A673 (cell line): ENCODE data around the gene COL9A3.

Source experiments
- CTCF ChIP-seq: fragments of 300-800, 200-600 bp; sonication (generic); conservative IDR thresholded peaks from 2 replicates; pipeline ENCODE4 v1.5.1; 2017; ENCODE audit warnings: low read depth, mild to moderate bottlenecking, antibody characterized with exemption, low read length, moderate library complexity, mixed read lengths
- EZH2 ChIP-seq: fragments of 200-600 bp; sonication (generic); IDR thresholded peaks from 2 replicates; pipeline ENCODE4 v1.6.1; 2017; ENCODE audit warnings: borderline replicate concordance, low read depth, mild to moderate bottlenecking, mixed read lengths, antibody characterized with exemption, low read length; ENCODE audit not compliant: poor library complexity, severe bottlenecking

DNA sequence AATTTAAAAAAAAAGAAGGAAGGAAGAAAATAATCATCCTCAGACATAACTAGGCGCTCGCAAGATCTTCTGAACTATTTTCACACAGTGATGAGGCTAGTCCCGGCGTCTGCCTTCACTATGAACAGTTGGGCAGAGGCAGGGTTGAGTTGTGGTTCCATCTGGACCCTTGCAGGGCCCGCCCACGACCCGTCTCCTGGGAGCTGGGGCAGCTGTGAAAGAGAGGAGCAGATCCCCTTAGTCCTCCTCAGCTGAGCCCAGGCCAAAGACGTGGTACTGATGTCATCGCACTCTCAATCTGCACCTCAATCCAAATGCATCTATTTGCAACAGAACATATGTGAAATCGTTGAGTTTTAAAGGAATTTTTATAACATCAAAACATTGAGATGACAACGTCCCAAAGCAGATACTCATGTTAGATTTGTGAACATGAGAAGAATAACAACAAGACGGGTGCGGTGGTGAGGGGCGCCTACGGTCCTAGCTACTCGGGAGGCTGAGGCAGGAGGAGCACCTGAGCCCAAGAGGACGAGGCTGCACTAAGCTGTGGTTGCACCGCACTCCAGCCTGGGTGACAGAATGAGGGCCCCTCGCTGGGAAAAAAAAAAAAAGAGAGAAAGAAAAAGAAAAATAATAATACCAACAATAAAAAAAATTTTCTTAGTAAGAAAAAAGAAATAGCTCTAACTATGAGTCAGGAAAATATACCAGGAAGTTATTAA lies 29.5 kb downstream of the COL9A3 start:
- TF ChIP-seq CTCF (no peak), EZH2 (no peak)
